Measurements from ENCODE around the gene DOCK11. TPM values are rescaled to one million over a fixed set of nuclear protein-coding genes. Genes with fewer than 3 reads are reported as not detected.
A peak's percentile ranks its signal among the peaks of the same experiment; 100 is the strongest.

The DOCK11 gene
- polyA plus RNA-seq, 1 of the 3 experiments (the other 2 are of a cell fraction) = 34.8 TPM

GRCh38 chrX:118540342-118540741 is 44.7 kb downstream of the DOCK11 start:
- Histone ChIP-seq H3K9ac (no peak overlapping the region), H3F3A (replicated peaks; ENCODE audit: insufficient read depth) (peaks cover 8% of the 10 kb centered on the region), H3K36me3 (replicated peaks in 1 of 2; ENCODE audit: control insufficient read depth in 1 of 2, insufficient read depth in 2 of 2, low read length in 1 of 2) (peaks cover 0 to 5% of the 10 kb centered on the region in 2 experiments), H3K27ac (ENCODE audit: low read depth in 2 of 2, low read length in 1 of 2) (peak overlapping the region in 1 of 2 experiments; percentile 41; a peak in 1 of 4 replicates), H4K20me1 (ENCODE audit: insufficient read depth) (no peaks in the 10 kb centered on the region), H3K4me3 (ENCODE audit: low read depth in 2 of 2, low read length in 1 of 2) (no peak overlapping the region), H3K9me3 (no peaks in the 10 kb centered on the region), H3K4me2 (no peak overlapping the region), H3K4me1 (ENCODE audit: control insufficient read depth in 1 of 2, insufficient read depth in 2 of 2, low read depth in 1 of 2, low read length in 1 of 2) (no peaks in the 10 kb centered on the region; a peak in 2 of 4 replicates), H2AFZ (ENCODE audit: low read depth) (no peak overlapping the region), H3K27me3 (ENCODE audit: insufficient read depth) (no peaks in the 10 kb centered on the region), H3K9me2 (no peaks in the 10 kb centered on the region), H3K79me2 (ENCODE audit: insufficient read depth) (no peaks in the 10 kb centered on the region; the same call in 1 of the 2 replicates)
- TF ChIP-seq RCOR1 (IDR thresholded peaks at IDR 0.05; ENCODE audit: low read length) (no peak), NRF1 (IDR thresholded peaks at IDR 0.05; ENCODE audit: low read depth, low read length) (no peak), CHD2 (IDR thresholded peaks at IDR 0.05; ENCODE audit: low read length, partially characterized antibody) (no peak), MEF2A (IDR thresholded peaks at IDR 0.05; ENCODE audit: borderline replicate concordance, low read depth) (no peak), EZH2phosphoT487 (IDR thresholded peaks at IDR 0.05; ENCODE audit: borderline replicate concordance, low read depth) (no peak), ELF1 (IDR thresholded peaks at IDR 0.05) (no peak), USF2 (IDR thresholded peaks at IDR 0.05; ENCODE audit: borderline replicate concordance, low read depth, low read length) (no peak), FOXJ3 (CRISPR knock-in tag; IDR thresholded peaks at IDR 0.05) (no peak), MXI1 (IDR thresholded peaks at IDR 0.05; ENCODE audit: low read depth, low read length) (no peak), FOXM1 (IDR thresholded peaks at IDR 0.05; ENCODE audit: low read depth) (no peak), YY1 (IDR thresholded peaks at IDR 0.05; ENCODE audit: low read depth) (no peak), RFX5 (IDR thresholded peaks at IDR 0.05; ENCODE audit: low read length) (no peak), PBX3 (IDR thresholded peaks at IDR 0.05) (no peak), MAX (IDR thresholded peaks at IDR 0.05; ENCODE audit: low read depth) (no peak), USF1 (IDR thresholded peaks at IDR 0.05; ENCODE audit: borderline replicate concordance, low read depth) (no peak)
- POLR2A ChIA-PET = no interaction called here
- CTCF ChIA-PET = interaction anchor here (1.4 kb wide), 1 partner anchor 23 kb away, joined by 3 read pairs; no protein-coding TSS in a partner anchor
- no peak for DNase-seq
- 51% methylated on average over 4 of the region's 4 CpGs for WGBS (ENCODE audit: low lambda C conversion rate)

- Histone ChIP-seq H3K4me2 (no peak overlapping the region), H4K20me1 (ENCODE audit: insufficient read depth) (no peaks in the 10 kb centered on the region), H3K4me1 (ENCODE audit: control insufficient read depth in 1 of 2, insufficient read depth in 2 of 2, low read depth in 1 of 2, low read length in 1 of 2) (no peaks in the 10 kb centered on the region; a peak in 2 of 4 replicates), H2AFZ (ENCODE audit: low read depth) (no peak overlapping the region), H3F3A (replicated peaks; ENCODE audit: insufficient read depth) (peaks cover 8% of the 10 kb centered on the region), H3K27me3 (ENCODE audit: insufficient read depth) (no peaks in the 10 kb centered on the region), H3K36me3 (replicated peaks in 1 of 2; ENCODE audit: control insufficient read depth in 1 of 2, insufficient read depth in 2 of 2, low read length in 1 of 2) (peaks cover 0 to 5% of the 10 kb centered on the region in 2 experiments), H3K9me2 (no peaks in the 10 kb centered on the region), H3K27ac (ENCODE audit: low read depth in 2 of 2, low read length in 1 of 2) (no peak overlapping the region), H3K4me3 (ENCODE audit: low read depth in 2 of 2, low read length in 1 of 2) (no peak overlapping the region), H3K79me2 (ENCODE audit: insufficient read depth) (no peaks in the 10 kb centered on the region; the same call in 1 of the 2 replicates), H3K9me3 (no peaks in the 10 kb centered on the region), H3K9ac (no peak overlapping the region)
- ChIA-PET POLR2A (no interaction called here), CTCF (interaction anchor here (1.4 kb wide), 1 partner anchor 22 kb away, joined by 3 read pairs; no protein-coding TSS in a partner anchor)
- 48% methylated on average over 3 of the region's 3 CpGs for WGBS (ENCODE audit: low lambda C conversion rate)
- no peak for DNase-seq
- TF ChIP-seq TCF12 (IDR thresholded peaks at IDR 0.05) (no peak), MEF2A (IDR thresholded peaks at IDR 0.05; ENCODE audit: borderline replicate concordance, low read depth) (no peak), ZBTB33 (IDR thresholded peaks at IDR 0.05; ENCODE audit: borderline replicate concordance, low read depth) (no peak), GABPA (IDR thresholded peaks at IDR 0.05; ENCODE audit: low read depth) (no peak), NFIC (IDR thresholded peaks at IDR 0.05; ENCODE audit: borderline replicate concordance) (no peak), SIN3A (IDR thresholded peaks at IDR 0.05; ENCODE audit: borderline replicate concordance, low read depth, low read length) (no peak)
These were observed 45.9 kb downstream of the DOCK11 start for GRCh38 chrX:118541482-118541881.
